AG04450 (cell line): ENCODE results near the gene ELAVL3. TPM values are rescaled to one million over a fixed set of nuclear protein-coding genes. Genes with fewer than 3 reads are reported as not detected.

Source experiments
- CTCF ChIA-PET: fragments of 300-600, 350-600 bp; formaldehyde crosslinking; extraction: SDS; loops from one replicate; lab custom pipeline; 2022; ENCODE audit warnings: antibody characterized with exemption, inconsistent platforms; lab: Charles Lee
- POLR2A ChIA-PET: fragments of 350-600 bp; formaldehyde crosslinking; extraction: SDS; loops from one replicate; lab custom pipeline; 2021; ENCODE audit warnings: antibody characterized with exemption, inconsistent platforms; lab: Yijun Ruan, JAX
- DNase-seq: peaks from one replicate; pipeline ENCODE4 v3.0.0-alpha.2; 2011; ENCODE audit warnings: low read depth, low spot score
- H3K27ac ChIP-seq: one replicate; pipeline ENCODE4 v1.5.1; 2012; ENCODE audit warnings: low read depth, low read length, control low read depth
- H3K27me3 ChIP-seq: one replicate; pipeline ENCODE4 v1.6.0; 2012; ENCODE audit warnings: low read length; ENCODE audit not compliant: control insufficient read depth, insufficient read depth
- H3K4me3 ChIP-seq: 2 replicates; pipeline ENCODE4 v1.5.1; 2011; ENCODE audit warnings: mild to moderate bottlenecking, low read depth, low read length, control low read depth
- H3K9me3 ChIP-seq: 2 replicates; pipeline ENCODE4 v1.5.1; 2012; ENCODE audit warnings: low read length; ENCODE audit not compliant: control insufficient read depth, insufficient read depth
- CTCF ChIP-seq: IDR thresholded peaks from 2 replicates; pipeline ENCODE4 v1.5.1; 2011; ENCODE audit warnings: low read depth, low read length, control low read depth, inconsistent platforms
- polyA plus RNA-seq: library from polyadenylated mRNA; depleted of rRNA; stranded (reverse); fragments of >200 nt; gene quantifications from 2 replicates; pipeline ENCODE4 v1.2.3, GENCODE V29; 2011

ELAVL3 gene
- polyA plus RNA-seq, 1 experiment = not detected

GRCh38 chr19:11483366-11484111 lies 2.7 kb upstream of the ELAVL3 start:
- Histone ChIP-seq H3K27ac (no peak overlapping the region), H3K4me3 (no peak overlapping the region), H3K27me3 (peaks cover 31% of the 10 kb centered on the region), H3K9me3 (peaks cover 13% of the 10 kb centered on the region; the same call in 1 of the 2 replicates)
- ChIA-PET CTCF (interaction anchor here (0.6 to 2.2 kb wide), 41 partner anchors 9 to 271 kb away, joined by 3 to 22 read pairs (median 4); partner anchors contain the start of genes EPOR and SWSAP1), POLR2A (no interaction called here)
- no peak for TF ChIP-seq CTCF
- DNase-seq = no peak

- H3K27me3 ChIP-seq = peaks cover 40% of the 10 kb centered on the region
- POLR2A ChIA-PET = interaction anchor here (0.6 to 1.0 kb wide), 3 partner anchors 189 to 869 kb away, joined by 5 to 11 read pairs (median 10); no protein-coding TSS in a partner anchor
- DNase-seq = peak; percentile 32
- TF ChIP-seq CTCF = peak; percentile 82
- H3K9me3 ChIP-seq = peaks cover 13% of the 10 kb centered on the region; the same call in 1 of the 2 replicates
- CTCF ChIA-PET = interaction anchor here (0.6 to 2.2 kb wide), 45 partner anchors 9 to 357 kb away, joined by 3 to 22 read pairs (median 4); partner anchors contain the start of genes DOCK6, EPOR and SWSAP1
- no peak overlapping the region for H3K27ac ChIP-seq
- H3K4me3 ChIP-seq = peak overlapping the region; percentile 51
These were observed 1.7 kb upstream of the ELAVL3 start for GRCh38 chr19:11482384-11483050.

- DNase-seq = peak; percentile 59
- TF ChIP-seq CTCF = no peak
- H3K9me3 ChIP-seq = peaks cover 13% of the 10 kb centered on the region; the same call in 1 of the 2 replicates
- POLR2A ChIA-PET = interaction anchor here (0.6 to 1.0 kb wide), 3 partner anchors 188 to 869 kb away, joined by 5 to 11 read pairs (median 10); no protein-coding TSS in a partner anchor
- CTCF ChIA-PET = interaction anchor here (0.6 to 2.2 kb wide), 30 partner anchors 8 to 356 kb away, joined by 3 to 22 read pairs (median 4); partner anchors contain the start of genes DOCK6 and SWSAP1
- H3K27ac ChIP-seq = no peak overlapping the region
- peak overlapping the region; percentile 51 for H3K4me3 ChIP-seq
- H3K27me3 ChIP-seq = peaks cover 46% of the 10 kb centered on the region
These were observed 913 bp upstream of the ELAVL3 start for GRCh38 chr19:11481534-11482383.

GRCh38 chr19:11479898-11480714 lies 740 bp downstream of the ELAVL3 start:
- no peak for TF ChIP-seq CTCF
- DNase-seq = no peak
- ChIA-PET CTCF (no interaction called here), POLR2A (no interaction called here)
- H3K27me3 ChIP-seq = peaks cover 46% of the 10 kb centered on the region
- H3K9me3 ChIP-seq = peaks cover 13% of the 10 kb centered on the region; the same call in 1 of the 2 replicates
- H3K27ac ChIP-seq = no peak overlapping the region
- H3K4me3 ChIP-seq = no peak overlapping the region
